ENCODE measurements around the gene TRIM34. TPM values are rescaled to one million over a fixed set of nuclear protein-coding genes. Genes with fewer than 3 reads are reported as not detected.

The TRIM34 gene
- total RNA-seq, 1 experiment from 2014 or later = 0.42 TPM

DNA sequence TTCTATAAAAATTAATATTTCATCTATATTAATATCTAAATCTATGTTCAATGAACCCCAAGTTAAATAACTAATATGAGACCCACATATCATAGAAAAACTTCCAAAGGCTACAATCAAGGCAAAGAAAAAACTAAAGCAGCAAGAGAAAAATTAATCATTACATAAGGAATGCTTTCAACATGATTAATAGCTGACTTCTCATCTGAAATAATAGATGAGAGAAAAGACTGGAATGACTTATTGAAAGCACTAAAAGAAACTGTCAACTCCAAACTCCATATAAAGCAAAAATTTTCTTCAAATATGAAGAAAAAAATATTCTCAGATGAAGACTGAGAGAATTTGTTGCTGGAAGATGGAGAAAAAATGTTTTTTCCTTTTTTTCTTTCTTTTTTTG lies 47.0 kb downstream of the TRIM34 start:
- POLR2A ChIA-PET = interaction anchor here (0.6 kb wide), 1 partner anchor 32 kb away, joined by 3 read pairs; no protein-coding TSS in a partner anchor
- H3K36me3 ChIP-seq (ENCODE audit: control insufficient read depth in 1 of 2, insufficient read depth in 2 of 2, low read length in 2 of 2) = peaks cover 0 to 7% of the 10 kb centered on the region in 2 experiments; a peak in 2 of 4 replicates
- no peak overlapping the region for H3K27ac ChIP-seq (ENCODE audit: low read depth, low read length)
- intact Hi-C loops (cut with micrococcal nuclease) = no loop called here
- CTCF ChIA-PET = no interaction called here
- no peaks in the 10 kb centered on the region for H4K20me1 ChIP-seq (ENCODE audit: insufficient read depth)
- TF ChIP-seq ELF1 (IDR thresholded peaks at IDR 0.05; ENCODE audit: borderline replicate concordance, low read depth) = no peak
- TF ChIP-seq, protein P1, sequence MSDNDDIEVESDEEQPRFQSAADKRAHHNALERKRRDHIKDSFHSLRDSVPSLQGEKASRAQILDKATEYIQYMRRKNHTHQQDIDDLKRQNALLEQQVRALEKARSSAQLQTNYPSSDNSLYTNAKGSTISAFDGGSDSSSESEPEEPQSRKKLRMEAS (IDR thresholded peaks at IDR 0.05) = no peak
- no peak for TF ChIP-seq SRF (IDR thresholded peaks at IDR 0.05; ENCODE audit: low read depth)
- TF ChIP-seq, protein P2, sequence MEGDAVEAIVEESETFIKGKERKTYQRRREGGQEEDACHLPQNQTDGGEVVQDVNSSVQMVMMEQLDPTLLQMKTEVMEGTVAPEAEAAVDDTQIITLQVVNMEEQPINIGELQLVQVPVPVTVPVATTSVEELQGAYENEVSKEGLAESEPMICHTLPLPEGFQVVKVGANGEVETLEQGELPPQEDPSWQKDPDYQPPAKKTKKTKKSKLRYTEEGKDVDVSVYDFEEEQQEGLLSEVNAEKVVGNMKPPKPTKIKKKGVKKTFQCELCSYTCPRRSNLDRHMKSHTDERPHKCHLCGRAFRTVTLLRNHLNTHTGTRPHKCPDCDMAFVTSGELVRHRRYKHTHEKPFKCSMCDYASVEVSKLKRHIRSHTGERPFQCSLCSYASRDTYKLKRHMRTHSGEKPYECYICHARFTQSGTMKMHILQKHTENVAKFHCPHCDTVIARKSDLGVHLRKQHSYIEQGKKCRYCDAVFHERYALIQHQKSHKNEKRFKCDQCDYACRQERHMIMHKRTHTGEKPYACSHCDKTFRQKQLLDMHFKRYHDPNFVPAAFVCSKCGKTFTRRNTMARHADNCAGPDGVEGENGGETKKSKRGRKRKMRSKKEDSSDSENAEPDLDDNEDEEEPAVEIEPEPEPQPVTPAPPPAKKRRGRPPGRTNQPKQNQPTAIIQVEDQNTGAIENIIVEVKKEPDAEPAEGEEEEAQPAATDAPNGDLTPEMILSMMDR (IDR thresholded peaks at IDR 0.05 in 2 of 3, conservative IDR thresholded peaks at IDR 0.05 in 1 of 3; ENCODE audit: borderline replicate concordance in 1 of 3, insufficient read depth in 1 of 3, low read depth in 2 of 3, low read length in 2 of 3) = no peak
- no peak for TF ChIP-seq RAD21 (IDR thresholded peaks at IDR 0.05; ENCODE audit: low read depth)
- TF ChIP-seq ZNF274 (IDR thresholded peaks at IDR 0.05; ENCODE audit: low read depth, low read length) = no peak
- no peak for TF ChIP-seq YY1 (IDR thresholded peaks at IDR 0.05; ENCODE audit: extremely low read depth, insufficient replicate concordance, low read depth, low read length)
- no peak overlapping the region for H3K4me2 ChIP-seq (ENCODE audit: low read length)
- no peak overlapping the region for H3K9ac ChIP-seq (ENCODE audit: low read length)
- no peaks in the 10 kb centered on the region for H3K9me2 ChIP-seq (ENCODE audit: insufficient read depth)
- no peaks in the 10 kb centered on the region for H3K79me2 ChIP-seq (ENCODE audit: insufficient read depth, low read length)
- H3K4me3 ChIP-seq (replicated peaks in 1 of 2; ENCODE audit: low read depth in 1 of 2, low read length in 2 of 2) = no peak overlapping the region
- DNase-seq (ENCODE audit: low read depth, low spot score) = no peak
- no peaks in the 10 kb centered on the region for H3K27me3 ChIP-seq (ENCODE audit: insufficient read depth, low read length)
- H3K4me1 ChIP-seq (ENCODE audit: control insufficient read depth in 1 of 2, insufficient read depth in 2 of 2, low read length in 2 of 2) = peaks cover 0 to 1% of the 10 kb centered on the region in 2 experiments; a peak in 1 of 4 replicates
- no peaks in the 10 kb centered on the region for H3K9me3 ChIP-seq (ENCODE audit: control insufficient read depth in 1 of 2, insufficient read depth in 1 of 2, low read depth in 1 of 2, low read length in 2 of 2)
- BruUV-seq (replicated peaks) = no TSS peak
- no peak for ATAC-seq
- H2AFZ ChIP-seq (ENCODE audit: low read depth, low read length, poor library complexity, severe bottlenecking) = no peak overlapping the region
- RAD21 ChIA-PET (ENCODE audit: low non-redundant PET in 1 of 2, low total read pairs in 2 of 2, uncharacterized antibody in 2 of 2, unreplicated experiment in 2 of 2) = no interaction called here

DNA sequence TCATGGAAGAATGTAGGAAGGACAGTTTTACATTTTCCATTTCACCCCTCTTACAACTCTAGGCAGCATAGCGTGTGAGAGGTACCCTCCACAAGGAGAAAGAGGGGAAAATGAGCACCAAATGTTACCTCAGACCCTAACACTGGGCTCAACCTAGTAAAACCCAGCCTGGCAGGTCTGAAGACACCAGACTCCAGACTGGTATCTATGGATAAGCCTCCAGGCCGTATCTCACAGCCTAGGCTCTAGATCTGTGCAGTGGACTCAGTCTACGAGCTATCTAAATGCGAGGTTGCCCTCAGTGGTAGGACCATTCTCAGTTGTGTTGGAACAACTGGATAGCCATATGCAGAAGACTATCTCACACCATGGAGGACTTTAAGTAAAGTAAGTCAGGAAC lies 49.6 kb downstream of the TRIM34 start:
- Histone ChIP-seq H4K20me1 (ENCODE audit: insufficient read depth) (no peaks in the 10 kb centered on the region), H3K9ac (ENCODE audit: low read length) (no peak overlapping the region), H3K27ac (ENCODE audit: low read depth, low read length) (no peak overlapping the region), H3K4me3 (replicated peaks in 1 of 2; ENCODE audit: low read depth in 1 of 2, low read length in 2 of 2) (no peak overlapping the region), H3K79me2 (ENCODE audit: insufficient read depth, low read length) (no peaks in the 10 kb centered on the region), H3K9me3 (ENCODE audit: control insufficient read depth in 1 of 2, insufficient read depth in 1 of 2, low read depth in 1 of 2, low read length in 2 of 2) (no peaks in the 10 kb centered on the region), H3K36me3 (ENCODE audit: control insufficient read depth in 1 of 2, insufficient read depth in 2 of 2, low read length in 2 of 2) (peaks cover 0 to 7% of the 10 kb centered on the region in 2 experiments; a peak in 2 of 4 replicates), H3K4me1 (ENCODE audit: control insufficient read depth in 1 of 2, insufficient read depth in 2 of 2, low read length in 2 of 2) (no peaks in the 10 kb centered on the region), H3K27me3 (ENCODE audit: insufficient read depth, low read length) (no peaks in the 10 kb centered on the region), H3K4me2 (ENCODE audit: low read length) (no peak overlapping the region), H3K9me2 (ENCODE audit: insufficient read depth) (no peaks in the 10 kb centered on the region), H2AFZ (ENCODE audit: low read depth, low read length, poor library complexity, severe bottlenecking) (no peak overlapping the region)
- TF ChIP-seq SP1 (IDR thresholded peaks at IDR 0.05; ENCODE audit: low read depth) (no peak), CBX3 (IDR thresholded peaks at IDR 0.05; ENCODE audit: low read depth) (no peak), JUND (IDR thresholded peaks at IDR 0.05) (no peak), ZNF274 (IDR thresholded peaks at IDR 0.05; ENCODE audit: low read depth, low read length) (no peak), POLR2AphosphoS5 (IDR thresholded peaks at IDR 0.05; ENCODE audit: low read depth, low read length) (no peak), CEBPB (IDR thresholded peaks at IDR 0.05; ENCODE audit: low read depth) (no peak), ELF1 (IDR thresholded peaks at IDR 0.05; ENCODE audit: borderline replicate concordance, low read depth) (no peak), EGR1 (IDR thresholded peaks at IDR 0.05; ENCODE audit: low read depth) (no peak), RAD21 (IDR thresholded peaks at IDR 0.05; ENCODE audit: low read depth) (no peak)
- TF ChIP-seq, protein P2 (IDR thresholded peaks at IDR 0.05 in 2 of 3, conservative IDR thresholded peaks at IDR 0.05 in 1 of 3; ENCODE audit: borderline replicate concordance in 1 of 3, insufficient read depth in 1 of 3, low read depth in 2 of 3, low read length in 2 of 3) = no peak
- TF ChIP-seq, protein P3, sequence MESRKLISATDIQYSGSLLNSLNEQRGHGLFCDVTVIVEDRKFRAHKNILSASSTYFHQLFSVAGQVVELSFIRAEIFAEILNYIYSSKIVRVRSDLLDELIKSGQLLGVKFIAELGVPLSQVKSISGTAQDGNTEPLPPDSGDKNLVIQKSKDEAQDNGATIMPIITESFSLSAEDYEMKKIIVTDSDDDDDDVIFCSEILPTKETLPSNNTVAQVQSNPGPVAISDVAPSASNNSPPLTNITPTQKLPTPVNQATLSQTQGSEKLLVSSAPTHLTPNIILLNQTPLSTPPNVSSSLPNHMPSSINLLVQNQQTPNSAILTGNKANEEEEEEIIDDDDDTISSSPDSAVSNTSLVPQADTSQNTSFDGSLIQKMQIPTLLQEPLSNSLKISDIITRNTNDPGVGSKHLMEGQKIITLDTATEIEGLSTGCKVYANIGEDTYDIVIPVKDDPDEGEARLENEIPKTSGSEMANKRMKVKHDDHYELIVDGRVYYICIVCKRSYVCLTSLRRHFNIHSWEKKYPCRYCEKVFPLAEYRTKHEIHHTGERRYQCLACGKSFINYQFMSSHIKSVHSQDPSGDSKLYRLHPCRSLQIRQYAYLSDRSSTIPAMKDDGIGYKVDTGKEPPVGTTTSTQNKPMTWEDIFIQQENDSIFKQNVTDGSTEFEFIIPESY (IDR thresholded peaks at IDR 0.05; ENCODE audit: extremely low read depth, insufficient replicate concordance, low read length) = no peak
- CTCF ChIA-PET = no interaction called here
- ATAC-seq (no peak), DNase-seq (ENCODE audit: low read depth, low spot score) (no peak)
- RAD21 ChIA-PET (ENCODE audit: low non-redundant PET in 1 of 2, low total read pairs in 2 of 2, uncharacterized antibody in 2 of 2, unreplicated experiment in 2 of 2) = no interaction called here
- POLR2A ChIA-PET = no interaction called here
- BruUV-seq (replicated peaks) = no TSS peak
- intact Hi-C loops (cut with micrococcal nuclease) = no loop called here

Measured in HCT116 (cell line).